Thoracic aorta (tissue), 2 donors: ENCODE data around the gene WDR20. TPM values are rescaled to one million over a fixed set of nuclear protein-coding genes. Genes with fewer than 3 reads are reported as not detected.

Experiments
- ATAC-seq: fragments of 150-250 bp; one replicate; pipeline ENCODE4 v1.8.0; 2017; ENCODE audit warnings: low read depth; ENCODE audit not compliant: insufficient number of reproducible peaks, low FRiP score
- DNase-seq: peaks from one replicate; pipeline ENCODE4 v3.0.0-alpha.2; 2020; ENCODE audit warnings: low spot score
- H3K27ac ChIP-seq, 2 donors: fragments of 200-600 bp; sonication (generic); 1 replicate in 1 of 2; 2 replicates in 1 of 2; pipeline ENCODE4 v1.5.1; 2016; ENCODE audit warnings: mild to moderate bottlenecking in 2 of 2, moderate library complexity in 2 of 2
- H3K27me3 ChIP-seq: fragments of 200-600 bp; sonication (generic); replicated peaks from 2 replicates; pipeline ENCODE4 v1.6.0; 2016; ENCODE audit warnings: mild to moderate bottlenecking; ENCODE audit not compliant: insufficient read depth
- H3K36me3 ChIP-seq: fragments of 200-600 bp; sonication (generic); one replicate; pipeline ENCODE4 v1.5.1; 2016
- H3K4me1 ChIP-seq, 2 donors: fragments of 200-600 bp; sonication (generic); 1 replicate in 1 of 2; 2 replicates in 1 of 2; pipeline versions ENCODE4 v1.5.1 to v1.6.0; 2016; ENCODE audit warnings: low read depth in 2 of 2, mild to moderate bottlenecking in 1 of 2; ENCODE audit not compliant: control insufficient read depth in 1 of 2
- H3K4me3 ChIP-seq: fragments of 200-600 bp; sonication (generic); 2 replicates; pipeline ENCODE4 v1.5.1; 2016; ENCODE audit warnings: mild to moderate bottlenecking
- H3K9me3 ChIP-seq: fragments of 200-600 bp; sonication (generic); 2 replicates; pipeline ENCODE4 v1.5.1; 2016
- total RNA-seq, 2 donors: library from RNA; depleted of rRNA; stranded (reverse); fragments of >200 nt; gene quantifications; one replicate each; pipeline versions ENCODE4 v1.1.0 to v1.2.3, GENCODE V29; 2016
- TF ChIP-seq, protein P1 (sequence below): fragments of 200-600 bp; sonication (generic); IDR thresholded peaks from one replicate; pipeline ENCODE4 v1.5.1; 2019; ENCODE audit warnings: antibody characterized with exemption

The WDR20 gene
- total RNA-seq, 2 donors from 2014 or later: 11.0 to 30.0 TPM

DNA sequence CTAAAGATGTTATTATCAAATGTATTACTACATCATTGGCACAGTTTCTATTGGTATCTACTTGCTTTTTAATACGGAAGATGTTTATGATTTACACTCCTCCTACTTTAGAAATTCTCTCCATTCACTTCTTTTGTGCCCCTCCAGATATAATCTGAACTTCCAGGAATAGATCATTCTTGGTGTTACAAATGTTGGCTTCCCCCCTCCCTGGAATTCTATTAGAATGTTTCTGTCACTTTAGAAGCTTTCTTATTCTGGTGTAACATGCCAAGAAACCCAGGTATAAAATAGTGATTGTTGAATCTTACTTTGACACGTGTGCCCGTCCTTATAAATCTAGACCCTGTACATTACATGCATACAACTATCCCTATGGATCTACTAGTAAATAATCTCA is 1.2 kb upstream of the WDR20 start:
- TF ChIP-seq, protein P1, sequence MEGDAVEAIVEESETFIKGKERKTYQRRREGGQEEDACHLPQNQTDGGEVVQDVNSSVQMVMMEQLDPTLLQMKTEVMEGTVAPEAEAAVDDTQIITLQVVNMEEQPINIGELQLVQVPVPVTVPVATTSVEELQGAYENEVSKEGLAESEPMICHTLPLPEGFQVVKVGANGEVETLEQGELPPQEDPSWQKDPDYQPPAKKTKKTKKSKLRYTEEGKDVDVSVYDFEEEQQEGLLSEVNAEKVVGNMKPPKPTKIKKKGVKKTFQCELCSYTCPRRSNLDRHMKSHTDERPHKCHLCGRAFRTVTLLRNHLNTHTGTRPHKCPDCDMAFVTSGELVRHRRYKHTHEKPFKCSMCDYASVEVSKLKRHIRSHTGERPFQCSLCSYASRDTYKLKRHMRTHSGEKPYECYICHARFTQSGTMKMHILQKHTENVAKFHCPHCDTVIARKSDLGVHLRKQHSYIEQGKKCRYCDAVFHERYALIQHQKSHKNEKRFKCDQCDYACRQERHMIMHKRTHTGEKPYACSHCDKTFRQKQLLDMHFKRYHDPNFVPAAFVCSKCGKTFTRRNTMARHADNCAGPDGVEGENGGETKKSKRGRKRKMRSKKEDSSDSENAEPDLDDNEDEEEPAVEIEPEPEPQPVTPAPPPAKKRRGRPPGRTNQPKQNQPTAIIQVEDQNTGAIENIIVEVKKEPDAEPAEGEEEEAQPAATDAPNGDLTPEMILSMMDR: no peak
- ATAC-seq: no peak
- Histone ChIP-seq H3K27me3 (no peaks in the 10 kb centered on the region), H3K36me3 (no peaks in the 10 kb centered on the region), H3K4me3 (peak overlapping the region; percentile 98), H3K4me1 (peaks cover 6 to 11% of the 10 kb centered on the region in 2 donors), H3K27ac (no peak overlapping the region), H3K9me3 (no peaks in the 10 kb centered on the region)
- no peak for DNase-seq

DNA sequence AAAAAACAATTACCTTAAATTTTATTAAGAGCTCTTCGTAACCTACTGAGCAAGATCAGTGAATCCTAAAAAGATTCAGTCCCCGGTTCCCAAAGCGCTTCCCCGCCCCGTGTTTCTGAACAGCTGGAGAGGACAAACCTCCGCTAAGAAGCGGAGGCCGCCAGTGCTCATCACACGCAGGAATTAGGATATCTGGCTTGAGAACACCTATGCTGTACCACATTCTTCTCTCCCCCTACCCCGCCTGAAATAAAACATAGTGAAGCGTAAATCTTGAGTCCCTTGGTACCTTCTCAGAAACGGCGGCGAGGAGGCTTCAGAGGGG is 774 bp upstream of the WDR20 start:
- ATAC-seq: no peak
- Histone ChIP-seq H3K27me3 (no peaks in the 10 kb centered on the region), H3K9me3 (no peaks in the 10 kb centered on the region), H3K4me3 (peak overlapping the region; percentile 98), H3K36me3 (no peaks in the 10 kb centered on the region), H3K27ac (peak overlapping the region; percentile 61 to 70), H3K4me1 (peaks cover 6 to 11% of the 10 kb centered on the region in 2 donors)
- DNase-seq: no peak
- TF ChIP-seq, protein P1: no peak

DNA sequence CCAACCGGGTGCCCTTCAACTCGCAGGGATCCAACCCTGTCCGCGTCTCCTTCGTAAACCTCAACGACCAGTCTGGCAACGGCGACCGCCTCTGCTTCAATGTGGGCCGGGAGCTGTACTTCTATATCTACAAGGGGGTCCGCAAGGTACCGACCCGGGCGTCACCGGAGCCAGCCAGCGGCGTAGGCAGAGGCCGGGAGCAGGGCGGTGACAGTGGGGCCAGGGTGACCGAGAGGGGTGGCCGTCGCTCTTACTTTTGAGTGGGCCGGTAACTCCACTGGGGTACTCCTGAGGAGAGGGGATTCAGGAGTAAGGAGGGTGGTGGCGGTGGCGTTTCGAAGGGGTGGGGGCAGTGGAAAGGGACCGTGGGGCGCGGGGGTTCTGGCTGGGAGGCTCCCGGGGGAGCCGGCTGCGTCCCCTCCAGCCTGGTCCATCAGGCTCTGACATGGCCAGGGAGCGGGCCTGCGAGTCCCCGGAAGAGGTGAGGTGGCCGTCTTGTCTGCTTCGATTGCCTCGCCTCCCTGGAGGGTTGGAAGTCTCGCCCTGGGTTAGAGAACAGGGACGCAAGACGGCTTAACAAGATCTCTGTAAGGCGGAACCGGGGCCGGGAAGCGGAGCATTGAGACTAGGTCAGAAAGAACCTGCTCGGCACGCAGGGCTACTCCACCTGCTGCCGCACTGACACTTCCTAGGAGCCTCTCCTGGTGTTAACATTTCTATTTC is 491 bp downstream of the WDR20 start:
- H3K4me3 ChIP-seq: peak overlapping the region; percentile 98
- ATAC-seq (peak; percentile 34), DNase-seq (no peak)

DNA sequence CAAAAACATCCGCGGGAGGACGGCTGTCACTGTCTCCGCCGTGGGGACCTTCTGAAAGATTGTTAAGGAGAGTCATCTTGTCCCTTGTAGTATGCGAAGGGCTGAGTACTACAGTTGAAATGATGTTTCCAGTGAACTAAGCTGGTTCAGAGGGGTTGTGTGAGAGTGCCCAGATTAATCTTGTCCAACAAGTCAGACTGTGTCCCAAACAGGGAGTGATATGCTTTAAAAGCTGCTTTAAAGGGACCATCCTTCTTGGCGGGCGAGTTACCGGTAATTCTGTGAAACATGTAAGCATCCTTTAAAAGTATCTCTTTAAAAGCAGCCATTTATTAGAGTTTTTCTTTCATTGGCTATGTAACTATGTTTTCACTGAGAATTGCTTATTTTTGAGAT is 1.1 kb downstream of the WDR20 start:
- no peak for ATAC-seq
- no peak for DNase-seq
- Histone ChIP-seq H3K4me3 (peak overlapping the region; percentile 98), H3K27me3 (no peaks in the 10 kb centered on the region), H3K36me3 (no peaks in the 10 kb centered on the region), H3K27ac (peak overlapping the region; percentile 70 to 78), H3K9me3 (no peaks in the 10 kb centered on the region), H3K4me1 (peaks cover 6 to 11% of the 10 kb centered on the region in 2 donors)
- TF ChIP-seq, protein P1: no peak

More for the DNA sequence above, 491 bp downstream of the WDR20 start:
- peaks cover 6 to 11% of the 10 kb centered on the region in 2 donors for H3K4me1 ChIP-seq
- H3K27ac ChIP-seq: peak overlapping the region; percentile 70 to 78
- TF ChIP-seq, protein P1: no peak
- H3K9me3 ChIP-seq: no peaks in the 10 kb centered on the region
- H3K27me3 ChIP-seq: no peaks in the 10 kb centered on the region
- no peaks in the 10 kb centered on the region for H3K36me3 ChIP-seq

DNA sequence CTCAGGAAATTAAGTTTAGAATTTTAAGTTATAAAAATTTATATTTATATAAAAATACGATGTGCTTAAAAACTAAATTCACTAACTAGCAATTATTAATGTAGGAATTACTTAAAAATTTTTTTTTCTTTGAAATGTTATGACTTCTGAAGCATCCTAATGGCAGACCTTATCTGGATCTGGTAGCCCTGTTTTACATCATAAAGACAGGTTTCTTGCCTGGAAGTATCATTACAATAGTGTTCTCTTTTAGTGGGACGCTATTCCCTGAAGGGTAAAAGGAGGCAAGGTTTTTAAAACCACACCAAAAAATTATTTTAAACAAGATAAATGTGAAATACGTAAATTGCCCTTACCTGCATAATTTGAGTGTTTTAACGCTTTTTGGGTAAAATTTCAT is 2.1 kb downstream of the WDR20 start:
- Histone ChIP-seq H3K4me3 (no peak overlapping the region), H3K27ac (no peak overlapping the region), H3K9me3 (no peaks in the 10 kb centered on the region), H3K27me3 (no peaks in the 10 kb centered on the region), H3K36me3 (no peaks in the 10 kb centered on the region), H3K4me1 (peaks cover 6 to 11% of the 10 kb centered on the region in 2 donors)
- no peak for ATAC-seq
- TF ChIP-seq, protein P1: no peak
- no peak for DNase-seq
